ENCODE results near the gene SART3.
"Not testable (repeated sequence)": the region's sequence is repeated elsewhere in the genome, so short reads cannot be mapped to it uniquely, and the experiment has no call there.

SART3 gene

DNA sequence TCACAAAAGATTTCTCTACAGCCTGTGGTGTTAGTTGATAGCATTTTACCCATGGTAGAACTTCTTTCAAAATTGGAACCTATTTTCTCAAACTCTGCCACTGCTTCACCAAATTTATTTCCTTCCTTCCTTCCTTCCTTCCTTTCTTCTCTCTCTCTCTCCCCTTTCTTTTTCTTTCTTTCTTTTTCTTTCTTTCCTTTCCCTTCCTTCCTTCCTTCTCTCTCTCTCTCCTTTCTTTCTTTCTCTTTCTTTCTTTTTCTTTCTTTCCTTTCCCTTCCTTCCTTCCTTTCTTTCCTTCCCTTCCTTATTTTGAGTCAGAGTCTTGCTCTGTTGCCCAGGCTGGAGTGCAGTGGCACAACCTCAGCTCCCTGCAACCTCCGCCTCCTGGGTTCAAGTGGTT is 13.3 kb upstream of the SART3 start:
- not testable (repeated sequence) for H3K4me3 ChIP-seq (ENCODE audit: low read length); H3K4me1 ChIP-seq (ENCODE audit: control insufficient read depth, low read depth, low read length); H3K36me3 ChIP-seq (ENCODE audit: control insufficient read depth, low read depth, low read length); H3K9me3 ChIP-seq (ENCODE audit: control insufficient read depth, low read depth, low read length); H3K9ac ChIP-seq (ENCODE audit: low read length); H3K27me3 ChIP-seq (ENCODE audit: control insufficient read depth, insufficient read depth, low read length); H3K27ac ChIP-seq (ENCODE audit: low read length)

DNA sequence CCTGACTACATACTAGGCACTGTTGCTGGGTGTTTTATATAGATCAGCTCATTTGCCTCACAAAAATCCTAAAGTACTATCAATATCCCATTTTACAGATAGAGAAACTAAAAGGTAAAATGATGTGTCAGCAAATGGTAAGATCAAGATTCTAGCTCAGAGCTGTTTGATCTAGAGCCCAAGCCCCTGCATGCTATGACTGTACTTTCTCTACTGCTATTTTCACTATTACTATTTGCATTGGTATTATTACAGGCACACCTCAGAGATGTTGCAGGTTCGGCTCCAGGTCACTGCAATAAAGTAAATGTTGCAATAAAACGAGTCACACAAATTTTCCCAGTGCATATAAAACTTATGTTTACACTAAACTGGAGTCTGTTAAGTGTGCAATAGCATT is 12.3 kb upstream of the SART3 start:
- no peaks in the 10 kb centered on the region for H3K4me1 ChIP-seq (ENCODE audit: control insufficient read depth, low read depth, low read length)
- H3K4me3 ChIP-seq (ENCODE audit: low read length) = no peak overlapping the region

DNA sequence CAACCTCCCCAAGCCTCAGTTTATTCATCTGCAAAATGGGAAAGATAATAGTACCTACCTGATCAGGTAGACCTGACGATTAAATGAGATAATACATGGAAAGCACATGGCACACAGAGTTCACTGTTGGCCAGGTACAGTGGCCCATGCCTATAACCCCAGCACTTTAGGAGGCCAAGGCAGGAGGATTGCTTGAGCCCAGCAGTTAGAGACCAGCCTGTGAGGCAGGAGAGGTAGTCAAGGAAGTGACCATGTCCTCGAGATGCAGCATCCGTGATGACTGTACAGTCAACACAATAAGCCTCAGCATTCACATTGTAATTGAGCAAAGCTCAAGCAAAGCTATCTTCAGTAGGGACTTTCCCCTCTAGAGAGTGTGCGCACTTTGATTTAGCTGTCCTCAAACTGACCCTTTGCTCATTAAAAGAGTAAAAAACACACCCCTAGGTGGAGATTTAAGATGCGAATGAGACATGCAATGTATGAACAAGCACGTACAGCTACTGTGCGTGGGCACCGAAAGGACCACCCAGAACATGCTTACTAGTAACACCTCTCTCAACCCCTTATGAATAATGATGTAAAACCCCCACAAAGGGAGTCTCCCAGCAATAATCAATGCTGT is 11.3 kb upstream of the SART3 start:
- Histone ChIP-seq H3K9me3 (ENCODE audit: control insufficient read depth, low read depth, low read length) (no peaks in the 10 kb centered on the region), H3K4me1 (ENCODE audit: control insufficient read depth, low read depth, low read length) (no peaks in the 10 kb centered on the region), H3K9ac (ENCODE audit: low read length) (no peak overlapping the region), H3K4me3 (ENCODE audit: low read length) (no peak overlapping the region), H3K27ac (ENCODE audit: low read length) (no peak overlapping the region), H3K27me3 (ENCODE audit: control insufficient read depth, insufficient read depth, low read length) (no peaks in the 10 kb centered on the region), H3K36me3 (ENCODE audit: control insufficient read depth, low read depth, low read length) (peaks cover 24% of the 10 kb centered on the region)

More for the DNA sequence above, 12.3 kb upstream of the SART3 start:
- no peaks in the 10 kb centered on the region for H3K27me3 ChIP-seq (ENCODE audit: control insufficient read depth, insufficient read depth, low read length)
- H3K9me3 ChIP-seq (ENCODE audit: control insufficient read depth, low read depth, low read length) = no peaks in the 10 kb centered on the region
- no peak overlapping the region for H3K27ac ChIP-seq (ENCODE audit: low read length)
- H3K36me3 ChIP-seq (ENCODE audit: control insufficient read depth, low read depth, low read length) = peaks cover 14% of the 10 kb centered on the region
- no peak overlapping the region for H3K9ac ChIP-seq (ENCODE audit: low read length)

DNA sequence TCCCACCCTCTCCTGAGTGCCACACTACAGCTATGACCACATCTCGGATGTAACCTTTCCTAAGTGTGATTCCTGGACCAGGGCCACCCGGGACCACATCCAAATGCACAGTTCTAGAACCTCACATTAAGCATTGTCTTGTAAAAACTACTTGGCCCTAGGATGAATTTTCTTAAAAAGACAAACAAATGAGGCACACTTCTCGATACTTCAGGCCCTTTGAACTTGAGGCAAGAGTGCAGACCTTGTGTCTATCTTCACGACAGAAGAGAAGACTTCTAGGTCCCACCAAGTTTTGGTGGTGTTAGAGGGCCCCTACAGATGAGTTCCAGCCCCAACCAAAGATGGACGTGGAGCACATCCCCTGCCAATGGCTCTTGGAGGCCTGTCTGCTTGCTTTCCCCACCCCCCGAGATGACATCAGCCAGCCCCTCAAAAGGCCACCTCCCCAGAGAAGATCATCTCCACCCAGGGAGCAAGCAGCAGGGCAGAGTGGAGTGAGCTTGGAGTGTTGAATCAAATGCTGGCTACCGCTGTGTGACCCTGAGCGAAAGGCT is 10.7 kb upstream of the SART3 start:
- Histone ChIP-seq H3K9ac (ENCODE audit: low read length) (no peak overlapping the region), H3K27me3 (ENCODE audit: control insufficient read depth, insufficient read depth, low read length) (no peaks in the 10 kb centered on the region), H3K4me3 (ENCODE audit: low read length) (no peak overlapping the region), H3K36me3 (ENCODE audit: control insufficient read depth, low read depth, low read length) (peaks cover 30% of the 10 kb centered on the region), H3K27ac (ENCODE audit: low read length) (no peak overlapping the region), H3K9me3 (ENCODE audit: control insufficient read depth, low read depth, low read length) (no peaks in the 10 kb centered on the region), H3K4me1 (ENCODE audit: control insufficient read depth, low read depth, low read length) (no peaks in the 10 kb centered on the region)

DNA sequence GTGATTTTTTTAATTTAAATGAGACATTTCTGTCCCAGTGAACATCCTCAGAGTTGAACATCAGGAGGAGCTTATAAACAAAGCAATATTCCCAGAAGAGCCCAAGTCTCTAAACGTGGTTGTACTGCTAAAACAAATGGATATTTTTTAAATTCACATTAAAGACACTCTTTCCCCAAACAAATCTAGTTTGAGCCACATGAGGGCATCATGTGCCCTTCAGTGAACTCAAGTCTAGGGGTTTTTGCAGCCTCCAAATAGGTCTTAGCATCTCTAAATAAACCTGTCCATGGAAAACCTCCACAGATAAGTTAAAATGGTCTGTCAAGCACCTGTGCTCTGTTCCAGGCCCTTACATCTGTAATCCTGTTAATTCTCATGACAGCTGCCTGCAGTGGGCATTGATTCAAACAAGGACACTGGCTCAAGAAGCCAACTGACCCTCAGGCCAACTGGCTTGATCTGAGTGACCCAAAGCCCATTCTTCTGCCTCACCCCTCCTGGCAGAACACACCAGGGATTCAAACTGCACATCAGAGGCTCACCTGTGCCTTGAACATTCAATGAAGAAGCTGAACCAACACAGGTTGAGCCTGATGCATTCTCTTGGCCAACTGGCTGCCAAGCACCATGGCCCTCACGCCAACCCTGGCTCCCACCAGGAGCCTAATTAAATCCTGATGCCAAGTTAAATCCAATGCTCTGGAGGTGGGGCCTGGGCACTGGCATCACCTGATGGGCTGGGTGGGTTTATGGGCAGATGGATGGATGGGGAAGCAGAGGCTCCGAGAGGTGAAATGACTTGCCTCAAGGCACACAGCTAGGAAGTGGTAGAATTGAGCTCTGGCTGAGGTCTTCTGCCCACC is 10.0 kb upstream of the SART3 start:
- no peak overlapping the region for H3K27ac ChIP-seq (ENCODE audit: low read length)

DNA sequence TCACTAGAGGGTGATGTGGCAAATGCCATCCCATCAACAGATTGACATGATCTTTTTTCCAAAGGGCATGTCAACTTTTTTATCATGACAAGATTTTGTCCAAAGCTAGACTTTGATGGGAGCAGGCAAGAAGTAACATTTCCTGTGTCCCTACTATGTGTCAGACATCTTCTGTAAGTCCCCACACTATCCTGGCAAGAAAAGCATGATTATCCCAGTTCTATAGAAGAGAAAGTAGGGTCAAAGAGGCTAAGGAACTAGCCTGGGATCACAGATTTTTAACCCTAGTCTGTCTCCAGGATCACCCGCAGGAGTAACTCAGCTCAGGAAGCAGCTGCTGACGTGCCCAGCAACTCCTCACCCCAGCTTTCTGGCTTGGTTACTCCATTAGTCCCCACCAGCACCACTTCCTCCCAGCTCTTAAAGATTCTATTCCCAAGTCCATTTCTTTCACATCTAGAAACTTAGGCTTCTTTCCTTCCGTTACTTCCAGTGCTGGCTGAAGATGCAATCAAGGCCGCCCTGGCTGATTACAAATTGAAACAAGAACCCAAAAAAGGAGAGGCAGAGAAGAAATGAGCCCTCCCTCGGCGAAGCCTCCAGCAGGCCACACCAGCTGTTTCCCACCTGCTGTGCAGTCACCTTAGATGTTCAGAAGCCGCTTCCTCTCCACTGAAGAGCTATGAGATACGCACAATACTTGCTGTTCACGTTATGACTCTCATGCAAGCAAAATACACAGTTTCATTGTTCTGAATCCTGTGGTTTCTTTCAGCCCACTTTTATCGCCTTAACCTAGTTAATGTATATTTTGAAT is 7.6 kb upstream of the SART3 start:
- Histone ChIP-seq H3K27me3 (ENCODE audit: control insufficient read depth, insufficient read depth, low read length) (no peaks in the 10 kb centered on the region), H3K27ac (ENCODE audit: low read length) (no peak overlapping the region), H3K9ac (ENCODE audit: low read length) (no peak overlapping the region), H3K36me3 (ENCODE audit: control insufficient read depth, low read depth, low read length) (peaks cover 56% of the 10 kb centered on the region), H3K4me3 (ENCODE audit: low read length) (no peak overlapping the region), H3K9me3 (ENCODE audit: control insufficient read depth, low read depth, low read length) (no peaks in the 10 kb centered on the region), H3K4me1 (ENCODE audit: control insufficient read depth, low read depth, low read length) (no peaks in the 10 kb centered on the region)

More for the DNA sequence above, 10.0 kb upstream of the SART3 start:
- Histone ChIP-seq H3K4me3 (ENCODE audit: low read length) (no peak overlapping the region), H3K36me3 (ENCODE audit: control insufficient read depth, low read depth, low read length) (peaks cover 37% of the 10 kb centered on the region), H3K27me3 (ENCODE audit: control insufficient read depth, insufficient read depth, low read length) (no peaks in the 10 kb centered on the region), H3K4me1 (ENCODE audit: control insufficient read depth, low read depth, low read length) (no peaks in the 10 kb centered on the region), H3K9ac (ENCODE audit: low read length) (no peak overlapping the region), H3K9me3 (ENCODE audit: control insufficient read depth, low read depth, low read length) (no peaks in the 10 kb centered on the region)

DNA sequence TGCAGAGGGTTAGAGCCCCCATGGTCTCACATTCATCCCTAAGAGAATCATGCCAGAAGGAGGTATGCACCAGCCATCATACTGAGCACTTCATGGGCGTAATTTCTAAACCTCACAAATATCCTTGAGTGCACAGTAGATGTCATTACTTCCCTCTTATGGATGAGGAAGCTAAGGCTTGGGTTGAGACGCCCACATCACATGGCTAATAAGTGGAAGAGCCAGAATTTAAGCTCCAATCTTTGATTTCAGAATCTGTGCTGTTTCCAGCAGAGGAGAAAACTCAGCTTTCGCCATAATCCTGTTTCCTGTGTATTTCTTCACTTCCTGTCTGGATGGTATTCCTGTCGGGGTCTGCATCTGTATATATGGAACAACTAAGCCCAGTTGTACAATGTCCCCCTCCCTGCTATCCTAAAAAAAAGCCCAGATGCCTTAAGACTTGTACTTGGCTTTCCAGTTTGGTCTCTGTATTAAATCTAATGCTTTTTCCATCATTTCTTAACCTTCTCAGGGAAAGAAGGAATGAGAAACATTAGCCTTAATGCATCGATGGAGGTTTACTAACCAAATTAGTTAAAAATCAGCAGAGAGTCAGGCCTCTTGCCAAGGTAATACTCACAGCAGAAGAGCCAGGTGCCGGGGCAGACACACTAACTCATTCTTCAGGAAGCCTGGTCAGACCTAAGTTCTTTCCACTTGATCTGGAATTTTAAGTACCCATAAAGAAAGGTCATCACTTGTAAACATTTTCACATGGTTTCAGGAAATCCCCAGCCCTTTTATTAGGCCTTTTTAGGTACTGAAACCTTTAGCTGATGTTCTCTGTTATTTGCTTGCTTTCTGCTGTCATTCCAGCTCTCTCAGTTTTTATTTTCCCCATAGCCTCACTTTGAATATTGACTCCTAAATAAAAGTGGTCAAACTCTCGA is 6.7 kb upstream of the SART3 start:
- Histone ChIP-seq H3K9ac (ENCODE audit: low read length) (no peak overlapping the region), H3K4me1 (ENCODE audit: control insufficient read depth, low read depth, low read length) (no peaks in the 10 kb centered on the region), H3K27ac (ENCODE audit: low read length) (no peak overlapping the region), H3K9me3 (ENCODE audit: control insufficient read depth, low read depth, low read length) (no peaks in the 10 kb centered on the region), H3K36me3 (ENCODE audit: control insufficient read depth, low read depth, low read length) (peaks cover 56% of the 10 kb centered on the region), H3K27me3 (ENCODE audit: control insufficient read depth, insufficient read depth, low read length) (no peaks in the 10 kb centered on the region), H3K4me3 (ENCODE audit: low read length) (no peak overlapping the region)

DNA sequence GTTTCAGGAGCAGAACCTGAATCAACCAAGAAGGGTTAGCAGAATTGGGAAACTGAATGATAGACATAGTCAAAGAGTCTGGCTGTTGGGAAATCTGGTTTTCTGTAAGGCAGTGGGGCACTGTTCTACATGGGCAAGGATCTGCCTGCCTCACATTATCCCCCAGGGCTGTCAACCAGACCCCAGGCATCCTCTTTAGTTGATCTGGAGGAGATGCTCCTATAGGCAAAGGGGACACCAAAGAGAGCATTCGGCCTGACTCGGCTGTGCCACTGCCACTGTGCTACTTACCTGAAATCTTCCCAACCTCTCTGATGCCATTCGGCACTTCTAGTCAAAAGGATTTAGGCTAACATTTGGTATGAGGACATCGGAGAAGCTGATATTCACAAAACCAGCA is 5.5 kb upstream of the SART3 start:
- peaks cover 56% of the 10 kb centered on the region for H3K36me3 ChIP-seq (ENCODE audit: control insufficient read depth, low read depth, low read length)

DNA sequence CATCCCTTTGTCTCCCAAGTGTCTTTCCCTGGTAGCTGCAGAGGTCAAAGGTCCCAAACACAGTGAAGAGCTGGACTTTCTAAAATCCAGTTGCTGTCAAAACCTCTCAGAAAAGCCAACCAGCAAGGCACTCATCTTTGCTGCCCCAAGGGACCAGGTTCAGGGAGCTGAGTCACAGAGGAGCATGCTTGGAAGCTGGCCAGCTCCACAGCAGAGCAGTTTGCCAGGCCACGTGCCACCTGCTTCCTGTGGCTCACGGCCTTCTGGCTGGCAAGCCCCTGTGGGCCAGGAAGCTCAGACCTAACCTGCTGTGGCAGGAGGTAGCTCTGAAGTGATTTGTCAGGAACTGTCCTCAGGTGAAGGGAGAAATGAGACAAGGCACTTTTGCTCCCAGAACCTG is 5.0 kb upstream of the SART3 start:
- Histone ChIP-seq H3K36me3 (ENCODE audit: control insufficient read depth, low read depth, low read length) (peaks cover 56% of the 10 kb centered on the region), H3K4me1 (ENCODE audit: control insufficient read depth, low read depth, low read length) (no peaks in the 10 kb centered on the region), H3K27me3 (ENCODE audit: control insufficient read depth, insufficient read depth, low read length) (no peaks in the 10 kb centered on the region), H3K27ac (ENCODE audit: low read length) (no peak overlapping the region), H3K9ac (ENCODE audit: low read length) (no peak overlapping the region), H3K4me3 (ENCODE audit: low read length) (no peak overlapping the region), H3K9me3 (ENCODE audit: control insufficient read depth, low read depth, low read length) (no peaks in the 10 kb centered on the region)

More for the DNA sequence above, 5.5 kb upstream of the SART3 start:
- Histone ChIP-seq H3K9ac (ENCODE audit: low read length) (no peak overlapping the region), H3K4me3 (ENCODE audit: low read length) (no peak overlapping the region), H3K9me3 (ENCODE audit: control insufficient read depth, low read depth, low read length) (no peaks in the 10 kb centered on the region), H3K27me3 (ENCODE audit: control insufficient read depth, insufficient read depth, low read length) (no peaks in the 10 kb centered on the region), H3K27ac (ENCODE audit: low read length) (no peak overlapping the region), H3K4me1 (ENCODE audit: control insufficient read depth, low read depth, low read length) (no peaks in the 10 kb centered on the region)

DNA sequence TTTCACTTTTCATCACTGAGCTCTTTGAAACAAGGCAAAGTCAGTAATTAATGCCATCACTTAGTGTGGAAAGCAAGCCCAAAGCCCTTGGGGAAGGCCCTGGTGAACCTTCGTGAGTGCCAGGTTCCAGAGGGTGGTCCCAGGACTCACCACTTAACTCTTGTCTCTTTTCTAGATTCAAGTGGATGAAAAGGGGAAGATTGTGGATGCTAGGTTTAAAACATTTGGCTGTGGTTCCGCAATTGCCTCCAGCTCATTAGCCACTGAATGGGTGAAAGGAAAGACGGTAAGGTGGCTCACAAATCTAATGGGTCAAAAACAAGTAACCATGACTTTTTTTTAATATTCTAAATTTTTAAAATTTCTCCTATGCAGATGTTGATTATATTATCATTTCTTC is 4.2 kb upstream of the SART3 start:
- H3K27me3 ChIP-seq (ENCODE audit: control insufficient read depth, insufficient read depth, low read length) = no peaks in the 10 kb centered on the region
- peaks cover under 1% of the 10 kb centered on the region for H3K4me1 ChIP-seq (ENCODE audit: control insufficient read depth, low read depth, low read length)
- H3K27ac ChIP-seq (ENCODE audit: low read length) = no peak overlapping the region

More for the DNA sequence above, 4.2 kb upstream of the SART3 start:
- Histone ChIP-seq H3K9me3 (ENCODE audit: control insufficient read depth, low read depth, low read length) (no peaks in the 10 kb centered on the region), H3K9ac (ENCODE audit: low read length) (no peak overlapping the region), H3K36me3 (ENCODE audit: control insufficient read depth, low read depth, low read length) (peaks cover 56% of the 10 kb centered on the region), H3K4me3 (ENCODE audit: low read length) (no peak overlapping the region)
